Measurements from ENCODE around the gene BRD1.

- TF ChIP-seq CTCF (IDR thresholded peaks at IDR 0.05 in 2 of 3, conservative IDR thresholded peaks at IDR 0.05 in 1 of 3; ENCODE audit: borderline replicate concordance in 1 of 3, insufficient read depth in 1 of 3, low read depth in 2 of 3, low read length in 2 of 3) (no peak), EZH2phosphoT487 (IDR thresholded peaks at IDR 0.05; ENCODE audit: borderline replicate concordance) (no peak), SIN3A (IDR thresholded peaks at IDR 0.05; ENCODE audit: low read depth) (no peak)
Measured at GRCh38 chr22:49775191-49775866, 52.3 kb downstream of the BRD1 start.
